ENCODE data around the gene TNS4.

GRCh38 chr17:40466298-40466971 lies 35.0 kb downstream of the TNS4 start:
- TF ChIP-seq CHD2 (IDR thresholded peaks at IDR 0.05; ENCODE audit: low read depth, low read length): no peak
- TF ChIP-seq ZNF408 (CRISPR knock-in tag; IDR thresholded peaks at IDR 0.05; ENCODE audit: low read depth): no peak
- TF ChIP-seq CBX8 (IDR thresholded peaks at IDR 0.05; ENCODE audit: borderline replicate concordance, extremely low read depth, low read depth, low read length, poor library complexity, severe bottlenecking): no peak
- no peak for TF ChIP-seq AFF4 (CRISPR knock-in tag; IDR thresholded peaks at IDR 0.05)
- TF ChIP-seq ESRRA (IDR thresholded peaks at IDR 0.05; ENCODE audit: borderline replicate concordance, low read depth): no peak
- no peak for TF ChIP-seq TRIM24 (IDR thresholded peaks at IDR 0.05)
- no peak for TF ChIP-seq ARHGAP35 (IDR thresholded peaks at IDR 0.05; ENCODE audit: partially characterized antibody)
- TF ChIP-seq POLR2A (conservative IDR thresholded peaks at IDR 0.05): no peak

Measured in K562 (cell line).